Measurements from ENCODE around the gene CD99.

DNA sequence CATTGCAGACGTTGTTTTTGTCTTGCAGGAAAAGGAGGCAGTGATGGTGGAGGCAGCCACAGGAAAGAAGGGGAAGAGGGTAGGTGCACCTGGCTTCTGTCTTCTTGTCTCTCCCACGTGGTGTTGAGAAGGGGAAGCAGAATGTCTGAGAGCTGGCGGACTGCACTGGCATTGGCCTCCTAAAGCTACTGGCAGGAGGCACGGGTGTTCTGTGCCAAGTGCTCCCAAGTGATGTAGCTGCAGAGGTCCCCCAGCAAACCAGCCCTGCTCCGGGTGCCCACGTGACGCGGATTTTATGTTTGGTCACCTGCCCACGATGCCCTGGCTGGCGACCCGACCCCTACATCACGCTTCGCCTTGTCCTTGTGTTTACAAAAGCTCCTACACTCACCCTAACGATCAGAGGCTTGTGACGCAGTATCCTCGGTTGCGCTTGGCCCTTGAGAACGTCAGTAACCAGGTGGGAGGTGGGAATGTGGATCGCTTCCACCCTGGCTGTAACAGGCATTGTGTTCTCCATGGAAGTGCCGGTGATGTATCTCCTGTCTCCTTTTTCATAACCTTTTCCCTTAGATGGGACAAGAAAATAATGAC is 32.3 kb downstream of the CD99 start:
- no peak for TF ChIP-seq CTCF (IDR thresholded peaks at IDR 0.05)
- no peak for TF ChIP-seq POLR2A (IDR thresholded peaks at IDR 0.05)
